Neural cell (in vitro differentiated cells): ENCODE measurements around the gene GSTM3. TPM values are rescaled to one million over a fixed set of nuclear protein-coding genes. Genes with fewer than 3 reads are reported as not detected.

Experiments
- H2AFZ ChIP-seq: fragments of 200-600, 300-800 bp; sonication (generic), shearing (Covaris generic); 2 replicates; pipeline ENCODE4 v1.6.0; 2014; ENCODE audit warnings: low read depth, mild to moderate bottlenecking, antibody characterized with exemption, low read length, moderate library complexity
- H3F3A ChIP-seq: fragments of 200-600 bp; shearing (Covaris generic); 2 replicates; pipeline ENCODE4 v1.6.1; 2016; ENCODE audit warnings: mild to moderate bottlenecking, moderate library complexity, mixed read lengths, antibody characterized with exemption, low read length; ENCODE audit not compliant: insufficient read depth, poor library complexity, severe bottlenecking
- H3K27ac ChIP-seq: fragments of 200-600, 300-800 bp; sonication (generic), shearing (Covaris generic); 2 replicates; pipeline ENCODE4 v1.5.1; 2014; ENCODE audit warnings: mild to moderate bottlenecking, low read length, moderate library complexity
- H3K27me3 ChIP-seq: fragments of 300-800, 200-600 bp; sonication (generic), shearing (Covaris generic); 2 replicates; pipeline ENCODE4 v1.6.0; 2014; ENCODE audit warnings: mild to moderate bottlenecking, low read depth, low read length, moderate library complexity; ENCODE audit not compliant: insufficient read depth
- H3K36me3 ChIP-seq: fragments of 300-800, 200-600 bp; sonication (generic), shearing (Covaris generic); 2 replicates; pipeline ENCODE4 v1.5.1; 2014; ENCODE audit warnings: mild to moderate bottlenecking, antibody characterized with exemption, low read length, moderate library complexity; ENCODE audit not compliant: insufficient read depth
- H3K4me2 ChIP-seq: fragments of 300-800, 200-600 bp; sonication (generic), shearing (Covaris generic); 2 replicates; pipeline ENCODE4 v1.6.0; 2014; ENCODE audit warnings: mild to moderate bottlenecking, low read length
- H3K4me3 ChIP-seq: fragments of 300-800, 200-600 bp; sonication (generic), shearing (Covaris generic); 2 replicates; pipeline ENCODE4 v1.5.1; 2014; ENCODE audit warnings: mild to moderate bottlenecking, low read length, moderate library complexity
- H3K79me2 ChIP-seq: fragments of 200-600 bp; shearing (Covaris generic); replicated peaks from 2 replicates; pipeline ENCODE4 v1.6.0; 2014; ENCODE audit warnings: mild to moderate bottlenecking, low read length, moderate library complexity; ENCODE audit not compliant: insufficient read depth
- H3K9ac ChIP-seq: fragments of 300-800, 200-600 bp; sonication (generic), shearing (Covaris generic); 2 replicates; pipeline ENCODE4 v1.6.1; 2016; ENCODE audit warnings: mild to moderate bottlenecking, low read length, mixed read lengths
- H3K9me2 ChIP-seq: fragments of 200-600 bp; shearing (Covaris generic); 2 replicates; pipeline ENCODE4 v1.6.1; 2016; ENCODE audit warnings: mild to moderate bottlenecking, low read length, mixed read lengths; ENCODE audit not compliant: insufficient read depth
- H3K9me3 ChIP-seq: fragments of 200-600, 300-800 bp; sonication (generic), shearing (Covaris generic); 2 replicates; pipeline ENCODE4 v1.6.1; 2016; ENCODE audit warnings: mild to moderate bottlenecking, mixed run types, low read length, moderate library complexity, mixed read lengths
- H4K20me1 ChIP-seq: fragments of 200-600 bp; shearing (Covaris generic); 2 replicates; pipeline ENCODE4 v1.6.1; 2016; ENCODE audit warnings: mild to moderate bottlenecking, mixed run types; ENCODE audit not compliant: insufficient read depth
- EP300 ChIP-seq: fragments of 450-650 bp; conservative IDR thresholded peaks from 2 replicates; pipeline ENCODE4 v1.6.1; 2014; ENCODE audit warnings: antibody characterized with exemption, mild to moderate bottlenecking, moderate library complexity; ENCODE audit not compliant: poor library complexity, severe bottlenecking
- EZH2 ChIP-seq: fragments of 200-600, 300-800 bp; shearing (Covaris generic), sonication (generic); IDR thresholded peaks from 2 replicates; pipeline ENCODE4 v1.6.1; 2014; ENCODE audit warnings: antibody characterized with exemption, low read length, borderline replicate concordance, mild to moderate bottlenecking; ENCODE audit not compliant: insufficient read depth, poor library complexity, severe bottlenecking
- MXI1 ChIP-seq: fragments of 450-650 bp; conservative IDR thresholded peaks from 2 replicates; pipeline ENCODE4 v1.6.1; 2014; ENCODE audit warnings: antibody characterized with exemption, mild to moderate bottlenecking; ENCODE audit not compliant: poor library complexity, severe bottlenecking
- POLR2AphosphoS5 ChIP-seq: IDR thresholded peaks from 2 replicates; pipeline ENCODE4 v1.6.1; 2012
- RAD21 ChIP-seq: fragments of 450-650 bp; conservative IDR thresholded peaks from 2 replicates; pipeline ENCODE4 v1.6.1; 2014; ENCODE audit warnings: antibody characterized with exemption, mild to moderate bottlenecking, moderate library complexity
- SMC3 ChIP-seq: fragments of 450-650 bp; conservative IDR thresholded peaks from 2 replicates; pipeline ENCODE4 v1.6.1; 2014; ENCODE audit warnings: antibody characterized with exemption, mild to moderate bottlenecking, moderate library complexity; ENCODE audit not compliant: poor library complexity
- TAF1 ChIP-seq: IDR thresholded peaks from 2 replicates; pipeline ENCODE4 v1.6.1; 2012; ENCODE audit warnings: low read depth
- polyA plus RNA-seq: library from polyadenylated mRNA; depleted of rRNA; stranded (reverse); fragments of >200 nt; gene quantifications from 2 replicates; pipeline ENCODE4 v1.2.3, GENCODE V29; 2014
- TF ChIP-seq, protein P1 (sequence below): fragments of 450-650 bp; IDR thresholded peaks from 2 replicates; pipeline ENCODE4 v1.5.1; 2014; ENCODE audit warnings: antibody characterized with exemption, mild to moderate bottlenecking, moderate library complexity; ENCODE audit not compliant: poor library complexity, severe bottlenecking
- TF ChIP-seq, protein P2 (sequence below): IDR thresholded peaks from 2 replicates; pipeline ENCODE4 v1.6.1; 2012; ENCODE audit warnings: borderline replicate concordance

Gene GSTM3
- polyA plus RNA-seq, 1 donor from 2014 or later = 195 TPM

DNA sequence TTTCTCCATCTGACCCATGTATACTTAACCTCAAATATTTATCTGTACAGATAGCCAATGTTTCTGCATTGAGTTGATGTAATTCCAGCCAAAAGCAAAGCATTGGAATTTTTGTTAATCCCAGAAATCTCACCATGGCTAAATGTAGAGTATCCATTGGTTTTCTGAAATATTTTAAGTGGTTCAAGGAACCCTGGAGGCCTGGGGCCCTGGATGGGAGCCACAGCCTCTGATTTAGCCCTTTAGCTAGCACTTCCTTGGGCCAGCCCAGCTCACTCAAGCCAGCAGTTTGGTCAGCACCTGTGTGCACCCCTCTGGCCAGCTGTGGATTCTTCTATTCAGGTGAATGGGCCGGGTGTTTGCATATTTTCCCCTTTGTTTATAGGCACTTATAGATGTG is 41.7 kb upstream of the GSTM3 start:
- Histone ChIP-seq H3K9me3 (peaks cover 4% of the 10 kb centered on the region), H3K4me2 (no peak overlapping the region), H4K20me1 (no peaks in the 10 kb centered on the region), H3K9ac (no peak overlapping the region), H3K4me3 (no peak overlapping the region), H3K9me2 (no peaks in the 10 kb centered on the region), H3K27ac (no peak overlapping the region), H3F3A (no peaks in the 10 kb centered on the region), H3K79me2 (no peaks in the 10 kb centered on the region), H3K36me3 (no peaks in the 10 kb centered on the region), H2AFZ (no peak overlapping the region), H3K27me3 (no peaks in the 10 kb centered on the region)
- TF ChIP-seq TAF1 = no peak
- no peak for TF ChIP-seq EP300
- TF ChIP-seq, protein P1, sequence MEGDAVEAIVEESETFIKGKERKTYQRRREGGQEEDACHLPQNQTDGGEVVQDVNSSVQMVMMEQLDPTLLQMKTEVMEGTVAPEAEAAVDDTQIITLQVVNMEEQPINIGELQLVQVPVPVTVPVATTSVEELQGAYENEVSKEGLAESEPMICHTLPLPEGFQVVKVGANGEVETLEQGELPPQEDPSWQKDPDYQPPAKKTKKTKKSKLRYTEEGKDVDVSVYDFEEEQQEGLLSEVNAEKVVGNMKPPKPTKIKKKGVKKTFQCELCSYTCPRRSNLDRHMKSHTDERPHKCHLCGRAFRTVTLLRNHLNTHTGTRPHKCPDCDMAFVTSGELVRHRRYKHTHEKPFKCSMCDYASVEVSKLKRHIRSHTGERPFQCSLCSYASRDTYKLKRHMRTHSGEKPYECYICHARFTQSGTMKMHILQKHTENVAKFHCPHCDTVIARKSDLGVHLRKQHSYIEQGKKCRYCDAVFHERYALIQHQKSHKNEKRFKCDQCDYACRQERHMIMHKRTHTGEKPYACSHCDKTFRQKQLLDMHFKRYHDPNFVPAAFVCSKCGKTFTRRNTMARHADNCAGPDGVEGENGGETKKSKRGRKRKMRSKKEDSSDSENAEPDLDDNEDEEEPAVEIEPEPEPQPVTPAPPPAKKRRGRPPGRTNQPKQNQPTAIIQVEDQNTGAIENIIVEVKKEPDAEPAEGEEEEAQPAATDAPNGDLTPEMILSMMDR = no peak
- TF ChIP-seq EZH2 = no peak
- no peak for TF ChIP-seq RAD21
- TF ChIP-seq, protein P2, sequence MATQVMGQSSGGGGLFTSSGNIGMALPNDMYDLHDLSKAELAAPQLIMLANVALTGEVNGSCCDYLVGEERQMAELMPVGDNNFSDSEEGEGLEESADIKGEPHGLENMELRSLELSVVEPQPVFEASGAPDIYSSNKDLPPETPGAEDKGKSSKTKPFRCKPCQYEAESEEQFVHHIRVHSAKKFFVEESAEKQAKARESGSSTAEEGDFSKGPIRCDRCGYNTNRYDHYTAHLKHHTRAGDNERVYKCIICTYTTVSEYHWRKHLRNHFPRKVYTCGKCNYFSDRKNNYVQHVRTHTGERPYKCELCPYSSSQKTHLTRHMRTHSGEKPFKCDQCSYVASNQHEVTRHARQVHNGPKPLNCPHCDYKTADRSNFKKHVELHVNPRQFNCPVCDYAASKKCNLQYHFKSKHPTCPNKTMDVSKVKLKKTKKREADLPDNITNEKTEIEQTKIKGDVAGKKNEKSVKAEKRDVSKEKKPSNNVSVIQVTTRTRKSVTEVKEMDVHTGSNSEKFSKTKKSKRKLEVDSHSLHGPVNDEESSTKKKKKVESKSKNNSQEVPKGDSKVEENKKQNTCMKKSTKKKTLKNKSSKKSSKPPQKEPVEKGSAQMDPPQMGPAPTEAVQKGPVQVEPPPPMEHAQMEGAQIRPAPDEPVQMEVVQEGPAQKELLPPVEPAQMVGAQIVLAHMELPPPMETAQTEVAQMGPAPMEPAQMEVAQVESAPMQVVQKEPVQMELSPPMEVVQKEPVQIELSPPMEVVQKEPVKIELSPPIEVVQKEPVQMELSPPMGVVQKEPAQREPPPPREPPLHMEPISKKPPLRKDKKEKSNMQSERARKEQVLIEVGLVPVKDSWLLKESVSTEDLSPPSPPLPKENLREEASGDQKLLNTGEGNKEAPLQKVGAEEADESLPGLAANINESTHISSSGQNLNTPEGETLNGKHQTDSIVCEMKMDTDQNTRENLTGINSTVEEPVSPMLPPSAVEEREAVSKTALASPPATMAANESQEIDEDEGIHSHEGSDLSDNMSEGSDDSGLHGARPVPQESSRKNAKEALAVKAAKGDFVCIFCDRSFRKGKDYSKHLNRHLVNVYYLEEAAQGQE = no peak
- TF ChIP-seq MXI1 = no peak
- TF ChIP-seq SMC3 = no peak
- TF ChIP-seq POLR2AphosphoS5 = no peak

DNA sequence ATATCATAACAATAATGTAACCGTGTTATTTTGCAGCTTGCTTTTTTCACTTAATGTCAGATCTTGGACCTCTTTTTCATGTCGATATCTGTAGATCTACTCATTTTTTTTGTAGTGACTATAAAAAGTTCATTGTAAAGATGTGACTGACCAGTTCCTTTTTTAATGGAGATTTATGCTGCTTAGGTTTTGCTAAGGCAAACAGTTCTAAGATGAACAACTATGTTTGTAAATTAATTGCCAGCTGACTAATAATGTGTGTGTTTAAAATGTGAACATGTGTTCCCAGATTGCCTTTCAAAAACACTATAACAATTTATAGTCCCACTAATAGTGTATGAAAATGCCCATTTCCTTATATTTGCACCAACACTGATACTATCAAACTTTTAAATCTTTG is 41.0 kb upstream of the GSTM3 start:
- Histone ChIP-seq H3K9me2 (no peaks in the 10 kb centered on the region), H3K9me3 (peaks cover 4% of the 10 kb centered on the region), H3K4me3 (no peak overlapping the region), H3K9ac (no peak overlapping the region), H3K36me3 (no peaks in the 10 kb centered on the region), H3K27me3 (no peaks in the 10 kb centered on the region), H3K27ac (no peak overlapping the region), H3F3A (no peaks in the 10 kb centered on the region), H3K79me2 (no peaks in the 10 kb centered on the region), H3K4me2 (no peak overlapping the region), H4K20me1 (no peaks in the 10 kb centered on the region), H2AFZ (no peak overlapping the region)
- TF ChIP-seq, protein P2 = no peak
- TF ChIP-seq MXI1 (no peak), EP300 (no peak), TAF1 (no peak), POLR2AphosphoS5 (no peak), RAD21 (no peak), EZH2 (no peak), SMC3 (no peak)
- TF ChIP-seq, protein P1 = no peak
